Astrocyte (in vitro differentiated cells and primary cell): ENCODE measurements around the gene TMUB1. TPM values are rescaled to one million over a fixed set of nuclear protein-coding genes. Genes with fewer than 3 reads are reported as not detected.

ENCODE experiments used
- DNase-seq: peaks from one replicate; pipeline ENCODE4 v3.0.0-alpha.2; 2010; ENCODE audit warnings: low read depth
- FAIRE-seq: peaks from 2 replicates; lab custom pipeline; 2011; peaks lifted over from hg19 to GRCh38; lab: Jason Lieb, UNC
- H2AFZ ChIP-seq: 2 replicates; pipeline ENCODE4 v1.6.0; 2012; ENCODE audit warnings: low read depth, low read length, inconsistent platforms
- H3K27ac ChIP-seq: 2 replicates; pipeline ENCODE4 v1.5.1; 2011; ENCODE audit warnings: low read depth, low read length, inconsistent platforms
- H3K27me3 ChIP-seq: 2 replicates; pipeline ENCODE4 v1.6.0; 2011; ENCODE audit warnings: low read length, inconsistent platforms; ENCODE audit not compliant: insufficient read depth
- H3K36me3 ChIP-seq: 2 replicates; pipeline ENCODE4 v1.5.1; 2011; ENCODE audit warnings: low read length, inconsistent platforms; ENCODE audit not compliant: insufficient read depth
- H3K4me1 ChIP-seq: 2 replicates; pipeline ENCODE4 v1.5.1; 2011; ENCODE audit warnings: low read length, inconsistent platforms; ENCODE audit not compliant: insufficient read depth
- H3K4me2 ChIP-seq: 2 replicates; pipeline ENCODE4 v1.6.0; 2012; ENCODE audit warnings: low read length, inconsistent platforms
- H3K4me3 ChIP-seq: 2 replicates; pipeline ENCODE4 v1.5.1; 2011; ENCODE audit warnings: low read depth, mild to moderate bottlenecking, low read length, inconsistent platforms; ENCODE audit not compliant: insufficient read depth
- H3K79me2 ChIP-seq: 2 replicates; pipeline ENCODE4 v1.6.0; 2012; ENCODE audit warnings: mild to moderate bottlenecking, low read length, inconsistent platforms; ENCODE audit not compliant: insufficient read depth
- H3K9ac ChIP-seq: 2 replicates; pipeline ENCODE4 v1.6.0; 2012; ENCODE audit warnings: mild to moderate bottlenecking, low read length, inconsistent platforms
- H3K9me3 ChIP-seq: 2 replicates; pipeline ENCODE4 v1.5.1; 2012; ENCODE audit warnings: low read depth, mild to moderate bottlenecking, low read length, inconsistent platforms; ENCODE audit not compliant: insufficient read depth
- H4K20me1 ChIP-seq: 2 replicates; pipeline ENCODE4 v1.6.0; 2012; ENCODE audit warnings: low read length, inconsistent platforms; ENCODE audit not compliant: insufficient read depth
- H3K27ac Mint-ChIP-seq: one replicate; pipeline ENCODE4 v1.8.0; 2021; ENCODE audit warnings: mild to moderate bottlenecking, mixed read lengths; ENCODE audit not compliant: unreplicated experiment
- H3K27me3 Mint-ChIP-seq: one replicate; pipeline ENCODE4 v1.8.0; 2021; ENCODE audit warnings: low read depth, mixed read lengths; ENCODE audit not compliant: unreplicated experiment
- H3K36me3 Mint-ChIP-seq: one replicate; pipeline ENCODE4 v1.8.0; 2021; ENCODE audit warnings: low read depth, mixed read lengths; ENCODE audit not compliant: unreplicated experiment
- H3K4me1 Mint-ChIP-seq: one replicate; pipeline ENCODE4 v1.8.0; 2021; ENCODE audit warnings: low read depth, mixed read lengths; ENCODE audit not compliant: unreplicated experiment
- H3K4me3 Mint-ChIP-seq: one replicate; pipeline ENCODE4 v1.8.0; 2021; ENCODE audit warnings: mild to moderate bottlenecking, moderate library complexity, mixed read lengths; ENCODE audit not compliant: unreplicated experiment
- H3K9me3 Mint-ChIP-seq: one replicate; pipeline ENCODE4 v1.8.0; 2021; ENCODE audit warnings: mild to moderate bottlenecking, mixed read lengths; ENCODE audit not compliant: unreplicated experiment
- EZH2 ChIP-seq: IDR thresholded peaks from 2 replicates; pipeline ENCODE4 v1.6.1; 2012; ENCODE audit warnings: mild to moderate bottlenecking, low read length, inconsistent platforms; ENCODE audit not compliant: insufficient read depth
- total RNA-seq: library from RNA; stranded (reverse); gene quantifications from 2 replicates; pipeline ENCODE4 v1.2.1, GENCODE V29; 2021
- TF ChIP-seq, protein P1 (sequence below): IDR thresholded peaks from 2 replicates; pipeline ENCODE4 v1.5.1; 2011; ENCODE audit warnings: low read depth, mild to moderate bottlenecking, inconsistent platforms, low read length, moderate library complexity; ENCODE audit not compliant: insufficient read depth

TMUB1 gene
- total RNA-seq, 1 donor from 2014 or later = 42.9 TPM

DNA sequence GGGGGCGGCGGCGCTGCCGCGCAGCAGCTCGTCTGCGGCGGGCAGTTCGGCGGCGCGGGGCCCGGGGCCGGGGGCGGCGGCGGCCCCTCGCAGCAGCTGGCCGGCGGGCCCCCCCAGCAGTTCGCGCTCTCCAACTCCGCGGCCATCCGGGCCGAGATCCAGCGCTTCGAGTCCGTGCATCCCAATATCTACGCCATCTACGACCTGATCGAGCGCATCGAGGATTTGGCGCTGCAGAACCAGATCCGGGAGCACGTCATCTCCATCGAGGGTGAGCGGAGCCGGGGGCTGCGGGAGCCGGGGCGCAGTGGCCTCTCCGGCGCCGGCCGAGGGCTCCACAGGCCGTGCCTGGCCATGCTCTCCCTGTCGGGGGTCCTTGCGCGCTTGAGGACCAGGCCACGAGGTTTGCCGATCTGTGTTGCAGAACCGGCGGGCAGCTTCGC is 3.5 kb upstream of the TMUB1 start:
- no peak for FAIRE-seq
- no peak for DNase-seq
- H3K27me3 Mint-ChIP-seq = no peaks in the 10 kb centered on the region
- H4K20me1 ChIP-seq = peaks cover 47% of the 10 kb centered on the region
- no peak for TF ChIP-seq EZH2
- TF ChIP-seq, protein P1, sequence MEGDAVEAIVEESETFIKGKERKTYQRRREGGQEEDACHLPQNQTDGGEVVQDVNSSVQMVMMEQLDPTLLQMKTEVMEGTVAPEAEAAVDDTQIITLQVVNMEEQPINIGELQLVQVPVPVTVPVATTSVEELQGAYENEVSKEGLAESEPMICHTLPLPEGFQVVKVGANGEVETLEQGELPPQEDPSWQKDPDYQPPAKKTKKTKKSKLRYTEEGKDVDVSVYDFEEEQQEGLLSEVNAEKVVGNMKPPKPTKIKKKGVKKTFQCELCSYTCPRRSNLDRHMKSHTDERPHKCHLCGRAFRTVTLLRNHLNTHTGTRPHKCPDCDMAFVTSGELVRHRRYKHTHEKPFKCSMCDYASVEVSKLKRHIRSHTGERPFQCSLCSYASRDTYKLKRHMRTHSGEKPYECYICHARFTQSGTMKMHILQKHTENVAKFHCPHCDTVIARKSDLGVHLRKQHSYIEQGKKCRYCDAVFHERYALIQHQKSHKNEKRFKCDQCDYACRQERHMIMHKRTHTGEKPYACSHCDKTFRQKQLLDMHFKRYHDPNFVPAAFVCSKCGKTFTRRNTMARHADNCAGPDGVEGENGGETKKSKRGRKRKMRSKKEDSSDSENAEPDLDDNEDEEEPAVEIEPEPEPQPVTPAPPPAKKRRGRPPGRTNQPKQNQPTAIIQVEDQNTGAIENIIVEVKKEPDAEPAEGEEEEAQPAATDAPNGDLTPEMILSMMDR = no peak
- H3K27ac Mint-ChIP-seq = peak overlapping the region; percentile 53
- peak overlapping the region; percentile 82 for H3K9ac ChIP-seq
- no peaks in the 10 kb centered on the region for H3K9me3 ChIP-seq
- peak overlapping the region; percentile 92 for H3K4me3 Mint-ChIP-seq
- H3K27me3 ChIP-seq = no peaks in the 10 kb centered on the region
- H3K4me2 ChIP-seq = peak overlapping the region; percentile 99
- peak overlapping the region; percentile 59 for H3K27ac ChIP-seq
- H3K36me3 Mint-ChIP-seq = peaks cover 3% of the 10 kb centered on the region
- H3K79me2 ChIP-seq = peaks cover 61% of the 10 kb centered on the region
- no peaks in the 10 kb centered on the region for H3K9me3 Mint-ChIP-seq
- peak overlapping the region; percentile 83 for H3K4me3 ChIP-seq
- H3K4me1 Mint-ChIP-seq = peaks cover 37% of the 10 kb centered on the region
- H2AFZ ChIP-seq = peak overlapping the region; percentile 63
- no peaks in the 10 kb centered on the region for H3K36me3 ChIP-seq
- peaks cover 42% of the 10 kb centered on the region for H3K4me1 ChIP-seq

DNA sequence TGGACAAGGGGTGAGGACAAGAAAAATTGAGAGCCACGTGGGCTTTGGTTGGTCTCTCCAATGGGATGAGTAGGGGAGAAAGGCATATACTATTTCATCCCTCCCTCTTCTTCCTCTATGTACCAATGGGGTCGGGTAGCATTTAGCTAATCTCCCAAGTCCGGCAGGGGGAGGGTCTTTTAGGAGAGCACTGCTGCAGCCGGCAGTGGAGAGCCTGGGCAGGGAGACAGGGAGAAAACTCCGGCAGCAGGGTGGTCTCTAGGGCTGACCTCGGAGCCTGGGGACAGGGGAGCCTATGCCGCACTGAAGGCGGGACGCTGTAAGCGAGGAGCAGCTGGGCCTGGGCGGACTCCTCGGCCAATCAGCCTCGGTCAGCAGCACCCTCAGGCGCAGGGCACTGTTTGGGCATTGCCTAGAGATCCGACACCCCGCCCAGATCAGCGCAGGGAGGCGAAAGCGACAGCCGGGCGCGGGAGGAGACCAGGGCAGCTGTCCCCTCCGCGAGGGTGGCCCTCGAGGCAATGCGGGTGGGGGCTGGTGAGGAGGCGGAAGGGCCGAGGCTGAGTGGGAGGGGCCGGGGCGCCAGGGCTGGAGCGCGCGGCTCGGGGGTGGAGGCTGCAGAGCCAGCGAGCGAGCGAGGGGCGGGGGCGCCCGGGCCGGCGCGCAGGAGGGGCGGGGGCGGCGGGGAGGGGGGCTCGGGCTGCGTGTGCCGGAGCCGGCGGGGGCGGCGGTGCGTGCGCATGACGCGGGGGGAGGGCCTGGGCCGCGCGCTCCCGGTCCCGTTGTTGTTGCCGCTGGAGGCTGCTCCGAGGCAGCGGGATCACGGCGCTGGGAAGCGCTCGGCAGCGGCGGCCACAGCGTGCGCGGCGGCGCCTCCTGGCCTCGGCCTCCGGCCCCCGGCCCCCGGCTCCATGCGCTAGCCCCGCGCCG is 2.7 kb upstream of the TMUB1 start, which contains the start of gene AGAP3:
Gene AGAP3 (plus strand): TSS at position 785 of the 930 bp plus-strand sequence. CDS start 267 bp downstream, outside the sequence.
- H2AFZ ChIP-seq = peak within 1 kb of the TSS; percentile 89
- Mint-ChIP-seq H3K4me3 (peak within 1 kb of the TSS; percentile 92), H3K4me1 (peaks cover 33% of the 10 kb centered on the region), H3K36me3 (peaks cover 3% of the 10 kb centered on the region), H3K27me3 (no peaks in the 10 kb centered on the region), H3K27ac (peak within 1 kb of the TSS; percentile 70), H3K9me3 (no peaks in the 10 kb centered on the region)
- TF ChIP-seq, protein P1 = no peak
- no peak for TF ChIP-seq EZH2
- peaks cover 38% of the 10 kb centered on the region for H4K20me1 ChIP-seq
- H3K36me3 ChIP-seq = no peaks in the 10 kb centered on the region
- peak within 1 kb of the TSS; percentile 82 for H3K9ac ChIP-seq
- H3K79me2 ChIP-seq = peaks cover 55% of the 10 kb centered on the region
- no peaks in the 10 kb centered on the region for H3K27me3 ChIP-seq
- H3K4me3 ChIP-seq = peak within 1 kb of the TSS; percentile 83
- peaks cover 50% of the 10 kb centered on the region for H3K4me1 ChIP-seq
- peak within 1 kb of the TSS; percentile 99 for H3K4me2 ChIP-seq
- no peaks in the 10 kb centered on the region for H3K9me3 ChIP-seq
- H3K27ac ChIP-seq = peak within 1 kb of the TSS; percentile 59
- FAIRE-seq = no peak
- peak; percentile 75 for DNase-seq
